ENCODE measurements around the gene ME3. TPM values are rescaled to one million over a fixed set of nuclear protein-coding genes. Genes with fewer than 3 reads are reported as not detected.

Gene ME3
- total RNA-seq, 1 donor from 2014 or later = 19.9 TPM

DNA sequence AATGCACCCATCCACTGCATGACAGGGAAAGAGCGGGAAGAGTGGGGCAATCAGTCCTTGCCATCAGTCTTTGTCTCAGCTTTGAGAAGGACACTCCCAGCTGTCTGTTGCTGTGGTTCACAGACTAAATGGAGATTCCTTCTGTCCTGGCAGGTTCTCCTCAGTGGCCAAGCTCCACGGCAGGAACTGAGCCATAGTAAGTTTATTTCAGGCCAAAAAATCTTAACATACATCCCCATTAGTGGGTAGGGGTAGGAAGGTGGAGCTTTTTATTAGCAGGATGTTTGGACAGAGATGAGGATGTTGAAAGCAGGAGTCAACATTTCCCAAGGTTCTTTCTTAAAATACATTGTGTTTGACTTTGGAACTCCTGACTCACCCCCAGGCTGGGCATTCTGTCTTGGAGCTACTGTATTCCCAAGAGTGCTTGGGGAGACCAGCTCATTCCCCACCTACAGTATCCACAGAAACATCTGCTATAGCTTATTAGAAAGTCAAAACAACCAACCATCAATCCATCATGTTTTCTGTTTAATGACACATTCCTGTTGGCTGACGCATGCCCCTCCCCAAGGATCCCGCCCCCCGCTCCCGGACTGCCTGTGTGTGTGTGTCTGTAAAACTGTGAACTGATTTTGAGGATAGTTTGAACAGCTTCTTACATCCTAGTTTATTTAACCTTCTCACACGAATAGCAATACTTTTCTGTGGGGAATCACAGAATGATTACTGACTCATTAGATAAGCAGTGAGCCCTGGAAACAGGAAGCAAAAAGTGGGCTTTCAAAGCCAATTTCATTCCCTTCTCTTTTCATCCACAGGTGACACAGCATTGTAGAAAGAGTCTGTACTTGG is 188.2 kb downstream of the ME3 start:
- intact Hi-C loops (cut with DNase I) = loop anchor here (5.0 kb wide), 3 partner anchors 73 to 258 kb away; no protein-coding TSS in a partner anchor
- DNase-seq (ENCODE audit: low spot score) = no peak

DNA sequence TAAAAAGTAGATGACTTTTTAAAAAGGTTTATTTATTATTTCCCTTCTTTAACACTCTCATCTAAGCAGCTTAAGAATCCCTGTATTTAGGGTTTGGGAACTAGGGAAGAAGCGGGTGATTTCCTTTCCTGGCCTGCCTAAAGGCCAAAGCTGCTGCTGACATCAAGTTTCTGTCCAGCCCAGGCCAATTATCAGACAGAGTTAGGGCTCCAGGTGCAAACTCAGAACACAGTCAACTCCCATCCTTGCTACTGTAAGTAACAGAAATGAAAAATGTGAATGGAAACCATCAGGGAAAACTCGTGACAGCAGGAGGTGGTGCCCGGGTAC is 188.8 kb downstream of the ME3 start:
- intact Hi-C loops (cut with DNase I) = loop anchor here (5.0 kb wide), 3 partner anchors 74 to 259 kb away; no protein-coding TSS in a partner anchor

DNA sequence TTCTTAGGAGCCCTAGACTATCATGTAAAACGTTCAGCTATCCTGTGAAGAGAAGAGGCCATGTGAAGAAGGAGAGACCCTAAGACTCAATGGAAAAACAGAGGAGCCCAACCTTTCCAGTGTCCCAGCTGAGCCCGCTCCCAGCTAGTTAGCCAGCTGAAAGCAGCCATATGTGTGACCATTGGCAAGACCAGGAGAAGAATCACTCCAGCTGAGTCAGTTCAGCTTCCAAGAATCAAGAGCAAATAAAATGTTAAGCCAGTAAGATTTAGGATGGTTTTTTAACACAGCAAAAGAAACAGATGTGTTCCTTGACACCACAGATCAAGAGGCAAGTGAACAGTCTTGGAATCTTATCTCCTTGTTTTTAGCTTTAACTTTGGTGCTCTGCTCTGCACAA is 189.7 kb downstream of the ME3 start:
- no peak for DNase-seq (ENCODE audit: low spot score)
- intact Hi-C loops (cut with DNase I) = loop anchor here (5.0 kb wide), 3 partner anchors 75 to 260 kb away; no protein-coding TSS in a partner anchor

More for the DNA sequence above, 188.8 kb downstream of the ME3 start:
- no peak for DNase-seq (ENCODE audit: low spot score)

DNA sequence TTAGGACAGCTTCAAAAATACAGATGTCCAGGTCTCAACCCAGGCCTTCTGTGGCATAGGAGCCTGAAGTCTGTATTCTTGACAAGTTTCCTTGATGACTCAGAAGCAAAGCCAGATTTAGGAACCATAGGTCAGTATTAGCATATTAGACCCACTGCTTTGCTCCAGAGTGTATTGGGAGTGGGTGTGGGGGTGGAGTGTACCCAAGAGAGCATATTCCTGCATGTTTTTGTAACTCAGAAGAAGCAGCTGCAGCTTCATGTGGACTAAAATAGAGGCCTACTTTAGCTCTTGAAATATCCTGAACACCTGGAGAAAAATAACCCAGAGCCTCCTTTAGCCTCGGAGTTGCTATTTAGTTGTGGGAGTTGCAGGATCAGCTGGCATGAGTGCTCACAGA is 191.0 kb downstream of the ME3 start:
- intact Hi-C loops (cut with DNase I) = loop anchor here (5.0 kb wide), 3 partner anchors 76 to 261 kb away; no protein-coding TSS in a partner anchor
- no peak for DNase-seq (ENCODE audit: low spot score)

DNA sequence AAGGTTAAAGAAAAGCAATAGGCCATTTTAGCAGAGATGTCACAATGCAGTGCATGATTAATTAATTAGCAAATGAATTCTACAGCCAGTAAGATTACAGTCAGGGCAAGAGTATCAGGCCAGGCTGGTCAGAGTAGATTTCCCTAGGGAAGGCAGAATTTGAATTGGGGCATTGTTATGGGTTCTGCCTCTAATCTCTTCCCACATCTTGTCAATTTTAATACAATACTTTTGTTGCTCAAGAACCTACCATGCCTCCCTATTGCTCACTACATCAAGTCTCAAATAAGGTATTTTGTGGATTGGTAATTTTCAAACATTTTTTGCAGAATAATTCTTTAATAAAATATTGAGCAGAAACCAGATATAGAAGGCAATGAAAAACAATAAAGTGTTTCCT is 194.1 kb downstream of the ME3 start:
- DNase-seq (ENCODE audit: low spot score) = no peak
- intact Hi-C loops (cut with DNase I) = no loop called here

DNA sequence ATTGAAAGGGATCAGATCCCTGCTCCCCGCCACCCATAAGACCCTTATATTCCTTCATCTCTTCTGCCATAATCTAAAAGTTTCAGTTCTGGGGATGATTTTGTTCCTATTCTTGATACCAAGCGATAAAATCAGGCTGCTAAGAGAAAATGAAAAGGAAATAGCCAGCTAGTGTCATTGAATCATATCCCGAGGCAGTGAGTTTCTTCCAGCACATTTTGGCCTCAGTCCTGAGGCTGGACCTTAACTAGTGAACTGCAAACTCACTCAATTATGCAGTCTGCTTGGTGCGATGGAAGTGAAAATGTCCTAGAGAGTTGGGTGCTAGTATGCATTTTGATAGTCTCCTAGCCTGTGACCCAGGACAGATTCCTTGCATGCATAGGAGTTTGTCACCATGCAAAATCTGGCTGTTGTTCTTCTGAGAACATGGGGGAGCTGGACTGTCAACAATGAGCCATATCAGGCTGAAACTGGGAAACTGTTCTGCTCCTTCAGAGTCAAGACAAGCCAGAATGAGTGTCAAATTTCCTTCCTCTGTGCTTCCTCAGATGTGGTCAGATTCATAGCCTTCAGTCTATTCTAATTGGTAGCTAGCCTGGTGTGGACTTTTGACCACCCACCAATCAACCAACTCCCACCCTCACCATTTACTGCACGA is 194.8 kb downstream of the ME3 start:
- DNase-seq (ENCODE audit: low spot score) = no peak
- intact Hi-C loops (cut with DNase I) = no loop called here

DNA sequence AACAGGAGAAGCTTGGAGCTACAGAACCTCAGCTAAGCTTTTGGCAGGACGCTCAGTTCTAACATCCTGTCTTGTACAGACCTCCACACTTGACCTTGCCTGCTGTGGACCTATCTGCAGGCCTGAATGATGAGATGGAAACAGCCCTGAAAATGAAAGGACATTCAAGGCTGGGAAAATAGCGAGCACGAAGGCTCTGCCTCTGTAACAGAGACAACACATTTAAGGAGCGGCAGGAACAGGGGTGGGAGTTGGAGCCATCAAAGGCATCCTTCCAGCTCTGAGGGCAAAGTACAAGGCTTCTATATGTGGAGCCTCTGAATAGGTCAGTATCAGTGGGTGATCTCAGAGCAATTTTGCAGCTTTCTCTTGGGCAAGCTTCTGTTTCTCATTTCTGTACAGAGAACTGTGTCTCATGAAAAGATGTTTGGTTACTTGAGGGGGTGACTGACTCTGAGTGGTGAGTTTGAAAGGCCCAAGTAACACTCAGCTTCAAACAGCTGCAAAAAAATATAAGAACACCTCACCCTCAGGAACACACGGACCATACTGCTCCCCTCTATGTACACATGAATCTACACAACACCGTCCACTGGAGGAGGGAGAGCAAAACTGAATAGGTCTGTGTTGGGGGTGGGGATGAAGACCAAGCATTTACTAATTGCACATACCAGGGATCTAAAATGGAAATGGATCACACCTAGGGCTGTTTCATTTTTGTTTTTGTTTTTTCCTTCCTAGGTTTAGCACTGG is 196.1 kb downstream of the ME3 start:
- DNase-seq (ENCODE audit: low spot score) = no peak
- intact Hi-C loops (cut with DNase I) = no loop called here

DNA sequence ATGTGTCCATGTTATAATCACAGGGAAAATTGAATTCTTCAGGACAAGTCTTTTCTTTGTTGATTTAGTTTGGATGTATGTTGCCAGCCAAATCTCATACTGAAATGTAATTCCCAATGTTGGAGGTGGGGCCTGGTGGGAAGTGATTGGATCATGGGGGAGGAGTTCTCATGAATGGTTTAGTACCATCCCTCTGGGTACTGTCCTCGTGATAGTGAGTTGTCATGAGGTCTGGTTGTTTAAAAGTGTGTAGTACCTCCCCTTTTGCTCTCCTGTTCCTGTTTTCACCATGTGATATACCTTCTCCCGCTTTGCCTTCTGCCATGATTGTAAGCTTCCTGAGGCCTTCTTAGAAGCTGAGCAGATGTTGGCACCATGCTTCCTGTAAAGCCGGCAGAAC is 197.4 kb downstream of the ME3 start:
- intact Hi-C loops (cut with DNase I) = no loop called here
- DNase-seq (ENCODE audit: low spot score) = no peak

DNA sequence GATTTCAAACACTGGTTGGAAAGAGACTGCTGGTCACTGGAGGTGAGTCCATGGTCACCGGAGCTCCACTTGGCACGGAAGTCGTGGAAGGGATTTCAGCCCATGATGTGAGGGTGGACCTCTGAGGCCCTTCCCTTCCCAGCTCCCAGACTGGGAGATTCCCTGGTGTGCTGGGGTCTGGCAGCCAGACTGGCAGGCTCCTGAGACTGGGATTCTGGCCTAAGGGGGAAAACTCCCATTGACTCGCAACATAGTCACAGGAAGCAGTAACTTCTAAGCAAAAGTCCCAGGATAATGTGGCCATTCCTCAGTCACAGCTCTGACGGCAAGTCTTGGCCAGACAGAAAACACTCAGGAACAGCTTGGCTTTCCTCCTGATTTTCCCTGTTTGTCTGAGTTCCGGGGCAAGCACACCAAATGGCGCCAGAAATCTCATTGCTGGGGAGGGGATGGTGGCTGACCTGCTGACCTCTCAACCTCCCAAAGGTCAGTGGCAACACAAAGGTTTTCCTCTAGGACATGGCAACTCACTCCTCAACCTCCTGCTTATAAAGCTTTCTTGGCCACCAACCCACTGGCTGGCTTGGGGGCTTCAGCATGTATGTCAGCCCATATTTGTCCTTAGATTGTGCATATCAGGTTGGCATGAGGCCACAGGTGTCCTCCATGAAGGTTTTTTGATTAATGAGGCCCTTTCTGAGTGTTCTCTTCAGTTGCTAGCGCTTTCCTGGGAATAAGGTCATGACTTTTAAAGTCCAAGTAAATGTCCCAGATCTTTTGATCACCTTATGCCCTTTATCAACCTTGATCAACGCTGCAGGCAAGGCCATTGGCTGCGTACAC is 198.2 kb downstream of the ME3 start:
- peak; percentile 87 for DNase-seq (ENCODE audit: low spot score)
- intact Hi-C loops (cut with DNase I) = loop anchor here (5.0 kb wide), 1 partner anchor 113 kb away; no protein-coding TSS in a partner anchor

DNA sequence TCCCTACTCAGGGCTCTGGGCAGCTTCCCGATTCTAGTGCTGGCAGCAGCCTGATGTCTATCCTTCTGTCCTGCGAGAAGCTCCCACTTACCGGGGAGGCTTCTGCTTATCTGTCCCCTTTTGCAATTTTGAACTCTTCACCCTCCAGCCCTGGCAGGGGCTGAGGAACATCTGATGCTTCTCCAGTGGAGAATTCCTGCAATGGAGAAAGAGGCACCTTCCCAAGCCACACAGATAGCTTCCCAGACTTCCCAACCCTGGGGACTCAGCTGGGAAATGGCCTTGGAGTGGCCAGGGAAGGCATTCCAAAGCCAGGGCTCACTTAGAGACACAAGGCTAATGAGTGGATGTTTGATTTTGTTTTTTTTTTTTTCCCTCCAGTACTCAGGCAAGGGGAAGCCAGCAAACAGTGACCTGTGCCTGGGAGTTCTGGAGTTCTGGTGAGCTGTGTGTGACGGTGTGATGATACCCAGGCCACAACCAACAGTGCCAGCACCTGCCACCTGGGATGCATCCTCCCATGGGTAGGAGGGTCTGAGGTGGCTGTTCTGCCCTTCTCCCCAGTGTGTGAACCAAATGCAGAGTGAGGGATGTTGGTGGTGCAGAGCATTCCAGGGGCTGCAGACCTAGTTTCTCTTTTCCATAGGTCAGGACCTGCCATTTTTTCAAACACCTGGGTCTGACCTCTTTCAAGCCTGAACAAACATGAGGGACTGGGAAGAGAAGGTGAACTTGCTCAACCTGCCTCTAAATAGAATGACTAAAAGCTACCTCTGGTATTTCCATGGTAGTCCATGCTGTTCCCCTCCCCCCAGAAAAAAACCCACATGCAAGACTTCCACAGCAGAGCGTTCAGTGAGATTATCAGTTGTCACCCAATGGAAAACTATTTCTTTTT is 202.7 kb downstream of the ME3 start:
- intact Hi-C loops (cut with DNase I) = loop anchor here (5.0 kb wide), 2 partner anchors 53 to 118 kb away; no protein-coding TSS in a partner anchor
- no peak for DNase-seq (ENCODE audit: low spot score)

DNA sequence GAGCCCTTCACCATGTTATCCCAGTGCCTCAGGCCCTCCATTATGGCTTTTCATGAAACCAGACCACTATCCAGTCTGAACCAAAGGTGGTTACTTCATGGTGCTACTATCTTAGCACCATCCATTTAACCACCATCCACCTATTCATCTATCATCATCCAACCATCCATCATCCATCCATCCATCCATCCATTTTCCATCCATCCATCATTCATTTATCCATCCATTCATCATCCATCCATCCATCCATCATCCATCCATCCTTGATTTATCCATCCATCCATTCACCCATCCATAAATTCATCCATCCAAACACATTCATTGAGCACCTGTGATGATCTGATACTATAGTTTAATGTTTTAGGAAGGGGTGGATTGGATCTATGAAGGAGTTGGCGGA is 204.2 kb downstream of the ME3 start:
- DNase-seq (ENCODE audit: low spot score) = no peak
- intact Hi-C loops (cut with DNase I) = loop anchor here (5.0 kb wide), 1 partner anchor 54 kb away; no protein-coding TSS in a partner anchor

DNA sequence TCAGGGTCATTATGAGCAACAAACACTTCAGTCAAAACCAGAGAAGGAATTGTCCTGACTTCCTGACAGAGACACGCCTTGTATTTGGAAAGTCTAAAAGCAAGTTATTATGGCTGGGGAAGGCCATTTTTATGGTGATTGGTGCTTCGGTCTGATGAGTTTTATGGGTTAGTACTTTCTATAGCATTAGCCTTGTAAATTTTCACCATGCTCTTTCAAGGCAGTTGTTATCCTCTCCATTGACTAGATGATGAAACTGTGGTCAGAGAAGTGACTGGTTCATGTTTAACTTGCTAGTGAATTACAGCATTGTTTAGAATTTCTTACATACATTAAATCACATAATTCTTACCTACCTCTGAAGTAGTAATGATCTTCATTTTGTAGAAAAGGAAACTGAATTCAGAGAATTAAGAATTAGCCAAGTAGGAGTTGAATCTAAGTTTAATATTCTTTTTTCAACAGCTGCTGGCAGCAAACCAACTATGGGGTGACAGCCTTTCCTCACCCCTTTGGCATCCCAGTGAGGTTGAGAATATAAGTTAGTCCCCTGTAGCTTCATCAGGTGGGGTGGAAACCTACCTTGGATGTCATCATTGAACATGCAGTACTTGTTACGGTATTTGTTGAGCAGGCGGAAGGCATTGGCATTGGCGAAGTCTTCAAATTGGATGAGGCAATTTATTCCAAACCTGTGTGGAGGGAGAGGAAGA is 207.8 kb downstream of the ME3 start:
- intact Hi-C loops (cut with DNase I) = loop anchor here (5.0 kb wide), 1 partner anchor 58 kb away; no protein-coding TSS in a partner anchor
- DNase-seq (ENCODE audit: low spot score) = no peak

DNA sequence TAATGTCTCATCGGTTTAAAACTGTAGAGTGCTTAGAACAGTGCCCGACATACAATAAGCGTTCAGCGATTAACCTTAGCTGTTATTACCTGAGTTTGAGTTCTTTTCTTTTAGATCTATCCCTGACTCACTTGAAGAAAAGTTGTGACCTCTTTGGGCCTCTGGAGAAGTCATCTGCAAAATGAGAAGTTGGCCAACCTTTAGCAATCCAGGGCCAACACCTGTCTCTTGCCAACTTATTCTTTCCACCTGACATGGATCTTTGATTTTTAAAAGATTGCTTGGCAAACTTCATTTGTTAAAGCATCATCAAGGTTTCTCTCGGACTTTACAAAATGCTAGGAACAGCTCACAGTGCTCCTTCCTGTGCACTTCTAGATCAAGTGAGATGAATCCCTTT is 208.5 kb downstream of the ME3 start:
- intact Hi-C loops (cut with DNase I) = no loop called here
- no peak for DNase-seq (ENCODE audit: low spot score)

DNA sequence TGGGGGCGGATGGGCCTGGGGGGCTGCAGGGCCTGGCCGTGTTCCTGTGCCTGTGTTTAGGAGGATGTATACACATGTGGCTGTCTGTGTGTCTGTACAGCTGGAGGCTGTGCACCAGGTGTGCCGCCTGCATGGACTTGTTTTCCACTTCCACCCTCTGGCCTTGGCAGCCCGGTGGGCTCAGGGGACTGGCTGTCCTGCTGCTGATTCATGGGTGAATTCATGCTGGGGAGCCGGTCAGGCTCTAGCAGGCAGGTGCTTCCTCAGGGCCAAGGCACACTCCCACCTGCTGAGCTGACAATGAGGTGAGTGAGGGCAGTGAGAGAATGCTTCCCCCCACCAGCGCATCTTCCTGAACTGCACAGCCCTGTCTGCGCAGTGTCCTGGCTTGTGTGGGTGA is 209.3 kb downstream of the ME3 start:
- DNase-seq (ENCODE audit: low spot score) = no peak
- intact Hi-C loops (cut with DNase I) = no loop called here

DNA sequence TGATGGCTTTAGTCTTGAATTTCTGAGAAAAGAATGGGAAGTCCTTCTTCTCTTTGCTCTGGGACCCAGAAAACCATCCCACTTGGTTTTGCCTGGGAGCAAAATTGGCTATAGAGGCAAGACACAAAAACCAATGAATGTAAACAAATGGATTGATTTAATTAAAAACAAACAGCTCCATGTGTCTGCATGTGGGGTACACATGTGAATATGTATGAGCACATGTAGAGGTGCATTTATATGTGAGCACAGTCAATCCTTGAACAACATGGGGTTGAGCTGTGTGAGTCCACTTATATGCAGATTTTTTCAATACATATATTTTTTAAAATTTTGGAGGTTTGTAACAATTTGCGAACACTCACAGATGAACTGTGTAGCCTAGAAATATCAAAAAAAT is 210.5 kb downstream of the ME3 start:
- intact Hi-C loops (cut with DNase I) = no loop called here
- no peak for DNase-seq (ENCODE audit: low spot score)

DNA sequence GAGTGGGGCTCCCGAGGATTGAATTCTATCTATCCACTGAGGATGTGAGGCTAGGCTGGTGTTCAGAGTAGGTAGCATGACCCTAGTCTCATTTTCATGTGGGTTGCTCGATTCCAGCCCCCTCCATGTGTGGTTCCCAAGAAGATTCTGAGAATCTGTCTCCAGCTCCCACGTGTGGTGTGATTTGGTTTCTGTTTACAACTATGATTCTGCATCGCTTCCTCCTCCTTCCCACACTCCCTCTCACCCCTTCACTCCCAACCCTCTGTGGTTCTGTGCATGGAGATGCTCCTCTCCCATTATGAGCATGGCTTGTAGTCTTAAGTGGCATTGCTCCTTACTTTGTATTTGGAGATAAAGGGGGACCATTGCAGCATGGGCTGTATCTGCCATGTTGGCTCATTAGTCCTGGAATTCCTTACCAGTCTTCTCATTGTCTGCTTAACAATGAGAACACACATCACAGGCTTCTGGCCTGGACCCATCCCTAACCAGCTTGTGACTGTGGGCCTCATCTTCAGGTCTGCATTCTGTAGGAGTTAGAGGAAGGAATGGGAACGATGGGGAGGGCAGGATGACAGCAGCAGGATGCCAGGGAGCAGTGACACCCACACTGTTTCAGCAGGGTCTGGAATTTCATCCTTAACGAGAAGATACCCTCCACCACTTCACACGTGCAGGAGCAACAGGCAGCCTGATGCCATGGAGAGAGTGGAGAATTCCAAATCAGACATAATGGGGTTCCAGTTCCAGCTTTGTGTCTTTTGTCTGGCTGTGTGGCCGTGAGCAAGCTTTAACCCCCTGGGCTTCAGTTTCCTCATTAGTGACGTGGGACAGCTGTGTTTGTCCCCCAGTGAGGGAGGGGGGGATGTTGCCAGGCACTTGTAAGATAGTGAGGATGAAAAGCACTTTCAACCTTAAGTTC is 211.7 kb downstream of the ME3 start:
- intact Hi-C loops (cut with DNase I) = no loop called here
- no peak for DNase-seq (ENCODE audit: low spot score)
